DOHH2 (cell line): ENCODE measurements around the gene GUCD1.

Experiments used
- H3F3A ChIP-seq: fragments of 200-600 bp; sonication (generic), shearing (Covaris generic); 2 replicates; pipeline ENCODE4 v1.6.0; 2016; ENCODE audit warnings: antibody characterized with exemption, mild to moderate bottlenecking; ENCODE audit not compliant: control insufficient read depth, insufficient read depth
- H3K27ac ChIP-seq: fragments of 200-600 bp; sonication (generic); 2 replicates; pipeline ENCODE4 v1.5.1; 2014; ENCODE audit warnings: low read depth, mild to moderate bottlenecking, low read length, moderate library complexity
- H3K27me3 ChIP-seq: fragments of 200-600 bp; sonication (generic); 2 replicates; pipeline ENCODE4 v1.6.1; 2014; ENCODE audit warnings: mild to moderate bottlenecking, low read length, mixed read lengths; ENCODE audit not compliant: control insufficient read depth
- H3K36me3 ChIP-seq: fragments of 200-600 bp; sonication (generic); 2 replicates; pipeline ENCODE4 v1.6.1; 2014; ENCODE audit warnings: mild to moderate bottlenecking, low read length, moderate library complexity, mixed read lengths; ENCODE audit not compliant: control insufficient read depth
- H3K4me1 ChIP-seq: fragments of 200-600 bp; sonication (generic); 2 replicates; pipeline ENCODE4 v1.6.1; 2014; ENCODE audit warnings: mild to moderate bottlenecking, low read length, mixed read lengths; ENCODE audit not compliant: control insufficient read depth
- H3K4me2 ChIP-seq: fragments of 200-600 bp; sonication (generic); 2 replicates; pipeline ENCODE4 v1.6.0; 2014; ENCODE audit warnings: mild to moderate bottlenecking, low read length, moderate library complexity
- H3K4me3 ChIP-seq: fragments of 200-600 bp; sonication (generic); 2 replicates; pipeline ENCODE4 v1.5.1; 2014; ENCODE audit warnings: mild to moderate bottlenecking, low read length, mixed read lengths
- H3K79me2 ChIP-seq: fragments of 200-600 bp; sonication (generic); 2 replicates; pipeline ENCODE4 v1.6.1; 2014; ENCODE audit warnings: mild to moderate bottlenecking, low read length, mixed read lengths; ENCODE audit not compliant: control insufficient read depth
- H3K9me2 ChIP-seq: fragments of 200-600 bp; sonication (generic); replicated peaks from 2 replicates; pipeline ENCODE4 v1.6.1; 2014; ENCODE audit warnings: mild to moderate bottlenecking, low read length, mixed read lengths; ENCODE audit not compliant: control insufficient read depth
- H3K9me3 ChIP-seq: fragments of 200-600 bp; sonication (generic); 2 replicates; pipeline ENCODE4 v1.6.1; 2014; ENCODE audit warnings: antibody characterized with exemption, low read length, mixed read lengths; ENCODE audit not compliant: control insufficient read depth, insufficient read depth
- H4K20me1 ChIP-seq: fragments of 200-600 bp; sonication (generic); 2 replicates; pipeline ENCODE4 v1.6.0; 2014; ENCODE audit warnings: low read depth, mild to moderate bottlenecking, antibody characterized with exemption, low read length, moderate library complexity; ENCODE audit not compliant: control insufficient read depth, insufficient read depth
- EZH2phosphoT487 ChIP-seq: fragments of 200-600 bp; sonication (generic); IDR thresholded peaks from 2 replicates; pipeline ENCODE4 v1.6.1; 2017; ENCODE audit warnings: borderline replicate concordance, mild to moderate bottlenecking, antibody characterized with exemption, low read length, moderate library complexity, mixed read lengths
- TF ChIP-seq, protein P1 (sequence below): fragments of 200-600 bp; sonication (generic); IDR thresholded peaks from one replicate; pipeline ENCODE4 v1.5.1; 2014; ENCODE audit warnings: antibody characterized with exemption, mild to moderate bottlenecking, low read depth, low read length; ENCODE audit not compliant: poor library complexity, severe bottlenecking

Gene GUCD1

DNA sequence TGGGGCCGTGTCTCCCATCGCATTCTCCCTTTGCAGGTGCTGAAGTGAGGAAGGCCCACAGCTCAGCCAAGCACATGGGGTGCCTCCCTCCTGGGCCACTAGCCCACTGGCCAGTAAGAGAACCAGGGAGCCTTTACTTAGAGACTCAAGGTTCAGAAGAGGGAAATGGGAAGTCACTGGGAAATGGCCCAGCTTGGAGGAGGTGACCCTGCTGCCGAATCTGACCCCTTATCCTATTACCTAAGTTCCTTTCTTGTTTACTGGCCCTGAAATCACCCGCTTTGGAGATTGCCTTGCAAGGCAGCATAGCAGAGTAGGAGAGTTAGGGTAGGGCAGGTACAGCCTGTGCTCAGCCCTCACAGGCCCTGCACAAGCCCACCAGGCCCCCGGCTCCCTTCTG lies 35.4 kb downstream of the GUCD1 start:
- Histone ChIP-seq H3K27me3 (peaks cover 16% of the 10 kb centered on the region), H4K20me1 (no peaks in the 10 kb centered on the region), H3K4me3 (no peak overlapping the region), H3K79me2 (no peaks in the 10 kb centered on the region), H3K36me3 (no peaks in the 10 kb centered on the region), H3K9me2 (no peaks in the 10 kb centered on the region), H3K27ac (no peak overlapping the region), H3K4me2 (no peak overlapping the region), H3F3A (no peaks in the 10 kb centered on the region), H3K9me3 (no peaks in the 10 kb centered on the region), H3K4me1 (peaks cover 11% of the 10 kb centered on the region)
- no peak for TF ChIP-seq EZH2phosphoT487
- TF ChIP-seq, protein P1, sequence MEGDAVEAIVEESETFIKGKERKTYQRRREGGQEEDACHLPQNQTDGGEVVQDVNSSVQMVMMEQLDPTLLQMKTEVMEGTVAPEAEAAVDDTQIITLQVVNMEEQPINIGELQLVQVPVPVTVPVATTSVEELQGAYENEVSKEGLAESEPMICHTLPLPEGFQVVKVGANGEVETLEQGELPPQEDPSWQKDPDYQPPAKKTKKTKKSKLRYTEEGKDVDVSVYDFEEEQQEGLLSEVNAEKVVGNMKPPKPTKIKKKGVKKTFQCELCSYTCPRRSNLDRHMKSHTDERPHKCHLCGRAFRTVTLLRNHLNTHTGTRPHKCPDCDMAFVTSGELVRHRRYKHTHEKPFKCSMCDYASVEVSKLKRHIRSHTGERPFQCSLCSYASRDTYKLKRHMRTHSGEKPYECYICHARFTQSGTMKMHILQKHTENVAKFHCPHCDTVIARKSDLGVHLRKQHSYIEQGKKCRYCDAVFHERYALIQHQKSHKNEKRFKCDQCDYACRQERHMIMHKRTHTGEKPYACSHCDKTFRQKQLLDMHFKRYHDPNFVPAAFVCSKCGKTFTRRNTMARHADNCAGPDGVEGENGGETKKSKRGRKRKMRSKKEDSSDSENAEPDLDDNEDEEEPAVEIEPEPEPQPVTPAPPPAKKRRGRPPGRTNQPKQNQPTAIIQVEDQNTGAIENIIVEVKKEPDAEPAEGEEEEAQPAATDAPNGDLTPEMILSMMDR = no peak

DNA sequence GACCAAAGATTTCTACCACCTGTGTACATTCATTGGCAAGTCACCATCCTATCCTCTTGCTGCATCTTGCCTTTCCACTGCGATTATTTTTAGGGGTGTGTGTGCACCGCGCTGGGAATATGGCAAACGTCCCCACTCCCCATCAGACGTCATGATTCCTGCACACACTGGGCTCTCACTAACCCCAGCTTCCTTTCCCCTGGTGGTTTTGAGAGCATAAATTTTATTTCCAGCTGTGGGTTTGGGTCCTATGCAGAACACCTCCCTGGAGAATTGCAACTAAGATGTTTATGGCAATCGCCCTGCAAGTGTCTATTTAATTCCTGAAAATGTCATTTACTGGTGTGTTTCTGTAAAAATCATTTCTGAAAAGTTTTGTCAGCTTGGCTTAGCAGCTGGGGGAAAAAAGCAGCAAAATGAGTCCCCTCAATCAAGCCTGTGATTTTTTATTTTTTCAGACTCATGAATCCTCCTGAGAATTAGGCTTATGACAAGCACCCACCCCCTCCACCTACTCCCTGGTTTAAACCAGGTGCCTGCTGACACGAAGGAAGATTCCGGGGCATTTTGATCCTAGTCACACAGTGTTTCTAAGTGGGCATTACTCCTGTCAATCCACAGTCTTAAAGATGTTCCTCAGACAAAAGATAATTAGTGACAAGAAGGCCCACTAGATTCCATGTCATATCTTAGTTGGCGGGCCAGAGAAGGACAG lies 36.0 kb downstream of the GUCD1 start:
- TF ChIP-seq, protein P1 = no peak
- TF ChIP-seq EZH2phosphoT487 = no peak
- Histone ChIP-seq H3K9me2 (no peaks in the 10 kb centered on the region), H3K9me3 (no peaks in the 10 kb centered on the region), H3K4me1 (peaks cover 11% of the 10 kb centered on the region), H4K20me1 (no peaks in the 10 kb centered on the region), H3K4me3 (no peak overlapping the region), H3K27ac (no peak overlapping the region), H3K79me2 (no peaks in the 10 kb centered on the region), H3F3A (no peaks in the 10 kb centered on the region), H3K4me2 (no peak overlapping the region), H3K27me3 (peaks cover 19% of the 10 kb centered on the region), H3K36me3 (no peaks in the 10 kb centered on the region)

DNA sequence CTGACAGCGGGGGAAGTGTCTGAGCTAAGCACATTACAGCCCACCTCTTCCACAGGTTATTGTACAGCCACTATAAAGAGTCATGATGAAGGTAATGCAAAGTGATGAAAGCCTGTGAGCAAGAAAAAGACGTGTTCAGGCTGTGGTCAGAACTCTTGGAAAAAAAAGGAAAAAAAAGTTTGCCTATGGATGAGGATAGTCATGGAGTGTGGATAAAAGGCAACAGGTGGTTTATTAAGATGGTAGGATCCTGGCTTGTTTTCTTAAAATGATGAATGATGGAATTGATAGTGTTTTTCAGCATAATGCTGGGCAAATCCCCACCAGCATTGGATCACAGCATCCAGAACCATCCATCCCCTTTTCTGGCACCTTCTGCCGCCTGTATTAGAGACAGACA lies 36.7 kb downstream of the GUCD1 start:
- Histone ChIP-seq H3K4me2 (no peak overlapping the region), H3K4me3 (no peak overlapping the region), H4K20me1 (no peaks in the 10 kb centered on the region), H3K9me3 (no peaks in the 10 kb centered on the region), H3K36me3 (no peaks in the 10 kb centered on the region), H3K9me2 (no peaks in the 10 kb centered on the region), H3K27ac (no peak overlapping the region), H3K4me1 (peaks cover 11% of the 10 kb centered on the region), H3K79me2 (no peaks in the 10 kb centered on the region), H3F3A (no peaks in the 10 kb centered on the region), H3K27me3 (peaks cover 19% of the 10 kb centered on the region)
- no peak for TF ChIP-seq EZH2phosphoT487
- TF ChIP-seq, protein P1 = no peak
